ENCODE data around the gene CYP3A4.

- TF ChIP-seq POLR2A (IDR thresholded peaks at IDR 0.05) (no peak), CTCF (IDR thresholded peaks at IDR 0.05) (no peak)
These were observed 74.7 kb downstream of the CYP3A4 start for GRCh38 chr7:99709260-99709659.

Measured in tibial nerve (tissue), 3 donors.